Gastrocnemius medialis (tissue), 4 donors: ENCODE measurements around the gene PTGFRN. TPM values are rescaled to one million over a fixed set of nuclear protein-coding genes. Genes with fewer than 3 reads are reported as not detected.

Source experiments
- ATAC-seq, 2 donors: fragments of 150-250 bp; one replicate each; pipeline ENCODE4 v1.9.1; 2016
- DNase-seq, 2 donors: peaks; one replicate each; pipeline ENCODE4 v3.0.0-alpha.2; 2019
- H3K27ac ChIP-seq, 4 donors: fragments of 200-600 bp; sonication (generic); 1 replicate in 1 of 4; 2 replicates in 3 of 4; pipeline ENCODE4 v1.5.1; 2016 to 2018; ENCODE audit warnings: mild to moderate bottlenecking in 2 of 4, moderate library complexity in 1 of 4
- H3K27me3 ChIP-seq, 3 donors: fragments of 200-600 bp; sonication (generic) in 2 of 3; 1 replicate in 1 of 3; 2 replicates in 2 of 3; pipeline versions ENCODE4 v1.5.1 to v1.6.0; 2016 to 2019; ENCODE audit warnings: mild to moderate bottlenecking in 1 of 3, moderate library complexity in 1 of 3
- H3K36me3 ChIP-seq, 2 donors: fragments of 200-600 bp; sonication (generic) in 1 of 2; one replicate each; pipeline ENCODE4 v1.5.1; 2017 to 2018
- H3K4me1 ChIP-seq, 2 donors: fragments of 200-600 bp; sonication (generic) in 1 of 2; one replicate each; pipeline ENCODE4 v1.5.1; 2016 to 2017; ENCODE audit warnings: mild to moderate bottlenecking in 2 of 2
- H3K4me3 ChIP-seq, 4 donors: fragments of 200-600 bp; sonication (generic) in 3 of 4; 1 replicate in 1 of 4; 2 replicates in 3 of 4; pipeline ENCODE4 v1.5.1; 2016 to 2019; ENCODE audit warnings: mild to moderate bottlenecking in 2 of 4
- H3K9me3 ChIP-seq, 3 donors: fragments of 200-600 bp; sonication (generic) in 2 of 3; 1 replicate in 1 of 3; 2 replicates in 2 of 3; pipeline ENCODE4 v1.5.1; 2016 to 2019
- CTCF ChIP-seq, 5 experiments: fragments of 450-650 bp in 3 of 5; fragments of 200-600 bp in 2 of 5; sonication (generic) in 2 of 5; IDR thresholded peaks in 4 of 5; conservative IDR thresholded peaks in 1 of 5; 1 replicate in 4 of 5; 2 replicates in 1 of 5; pipeline ENCODE4 v1.5.1; 2016 to 2019; ENCODE audit warnings: antibody characterized with exemption in 5 of 5, mild to moderate bottlenecking in 3 of 5, moderate library complexity in 3 of 5
- POLR2A ChIP-seq, 2 donors: fragments of 450-650 bp; IDR thresholded peaks; one replicate each; pipeline ENCODE4 v1.6.1; 2017; ENCODE audit warnings: antibody characterized with exemption in 2 of 2, mild to moderate bottlenecking in 2 of 2, moderate library complexity in 2 of 2
- in situ Hi-C, 4 donors: fragments of 200-750 bp; cut with MboI; loops; one replicate each; pipeline versions ENCODE4 v1.15.0 to v1.8.0; 2017; ENCODE audit warnings: low sequenced_read_pairs in 4 of 4
- intact Hi-C: fragments of 100-400 bp; cut with DNase I; formaldehyde crosslinking; loops from one replicate; pipeline ENCODE4 v1.15.1; 2023; ENCODE audit warnings: low total_unique reads
- total RNA-seq, 4 donors: library from RNA; depleted of rRNA; stranded (reverse); fragments of >200 nt; gene quantifications; one replicate each; pipeline versions ENCODE4 v1.1.0 to v1.2.3, GENCODE V29; 2016

Gene PTGFRN
- total RNA-seq, 4 donors from 2014 or later, result 1.5 to 18.1 (median 2.9) TPM

GRCh38 chr1:116942344-116942743 lies 32.6 kb downstream of the PTGFRN start:
- intact Hi-C loops, result no loop called here
- ATAC-seq (no peak), DNase-seq (no peak)
- no peaks in the 10 kb centered on the region for H3K27me3 ChIP-seq
- H3K36me3 ChIP-seq, result no peaks in the 10 kb centered on the region
- no peak overlapping the region for H3K27ac ChIP-seq
- TF ChIP-seq CTCF (IDR thresholded peaks at IDR 0.05 in 4 of 5, conservative IDR thresholded peaks at IDR 0.05 in 1 of 5), result no peak
- no peak for TF ChIP-seq POLR2A (IDR thresholded peaks at IDR 0.05)
- in situ Hi-C loops, result no loop called here
- H3K4me1 ChIP-seq, result no peaks in the 10 kb centered on the region
- H3K4me3 ChIP-seq, result no peak overlapping the region
- no peaks in the 10 kb centered on the region for H3K9me3 ChIP-seq

- Histone ChIP-seq H3K4me3 (no peak overlapping the region), H3K27me3 (no peaks in the 10 kb centered on the region), H3K27ac (no peak overlapping the region), H3K9me3 (no peaks in the 10 kb centered on the region), H3K4me1 (peaks cover 0 to 6% of the 10 kb centered on the region in 2 donors), H3K36me3 (no peaks in the 10 kb centered on the region)
- in situ Hi-C loops (no loop called here), intact Hi-C loops (no loop called here)
- TF ChIP-seq CTCF (IDR thresholded peaks at IDR 0.05 in 4 of 5, conservative IDR thresholded peaks at IDR 0.05 in 1 of 5) (no peak), POLR2A (IDR thresholded peaks at IDR 0.05) (no peak)
- DNase-seq (no peak), ATAC-seq (no peak)
Measured at GRCh38 chr1:116943438-116943837, 33.7 kb downstream of the PTGFRN start.

GRCh38 chr1:116944613-116945012 lies 34.9 kb downstream of the PTGFRN start:
- DNase-seq, result no peak
- H3K4me1 ChIP-seq, result peaks cover 0 to 11% of the 10 kb centered on the region in 2 donors
- no peaks in the 10 kb centered on the region for H3K9me3 ChIP-seq
- H3K36me3 ChIP-seq, result no peaks in the 10 kb centered on the region
- H3K27me3 ChIP-seq, result no peaks in the 10 kb centered on the region
- no peak overlapping the region for H3K27ac ChIP-seq
- no peak overlapping the region for H3K4me3 ChIP-seq
- in situ Hi-C loops (no loop called here), intact Hi-C loops (no loop called here)
- ATAC-seq, result no peak
- TF ChIP-seq POLR2A (IDR thresholded peaks at IDR 0.05) (no peak), CTCF (IDR thresholded peaks at IDR 0.05 in 4 of 5, conservative IDR thresholded peaks at IDR 0.05 in 1 of 5) (no peak)

GRCh38 chr1:116945421-116945820 lies 35.7 kb downstream of the PTGFRN start:
- intact Hi-C loops (no loop called here), in situ Hi-C loops (no loop called here)
- no peak for TF ChIP-seq CTCF (IDR thresholded peaks at IDR 0.05 in 4 of 5, conservative IDR thresholded peaks at IDR 0.05 in 1 of 5)
- TF ChIP-seq POLR2A (IDR thresholded peaks at IDR 0.05), result no peak
- no peaks in the 10 kb centered on the region for H3K9me3 ChIP-seq
- no peak for ATAC-seq
- no peak for DNase-seq
- H3K27me3 ChIP-seq, result no peaks in the 10 kb centered on the region
- H3K27ac ChIP-seq, result no peak overlapping the region
- no peaks in the 10 kb centered on the region for H3K36me3 ChIP-seq
- H3K4me3 ChIP-seq, result no peak overlapping the region
- H3K4me1 ChIP-seq, result peaks cover 0 to 11% of the 10 kb centered on the region in 2 donors

- Histone ChIP-seq H3K4me3 (no peak overlapping the region), H3K27me3 (no peaks in the 10 kb centered on the region), H3K9me3 (no peaks in the 10 kb centered on the region), H3K27ac (no peak overlapping the region), H3K4me1 (peaks cover 0 to 11% of the 10 kb centered on the region in 2 donors), H3K36me3 (no peaks in the 10 kb centered on the region)
- in situ Hi-C loops (no loop called here), intact Hi-C loops (no loop called here)
- TF ChIP-seq POLR2A (IDR thresholded peaks at IDR 0.05) (no peak), CTCF (IDR thresholded peaks at IDR 0.05 in 4 of 5, conservative IDR thresholded peaks at IDR 0.05 in 1 of 5) (no peak)
- DNase-seq, result no peak
- no peak for ATAC-seq
Measured at GRCh38 chr1:116945996-116946395, 36.3 kb downstream of the PTGFRN start.
